Neural cell (in vitro differentiated cells): ENCODE data around the gene BPIFB1. TPM values are rescaled to one million over a fixed set of nuclear protein-coding genes. Genes with fewer than 3 reads are reported as not detected.

Experiments used
- H2AFZ ChIP-seq: fragments of 200-600, 300-800 bp; sonication (generic), shearing (Covaris generic); 2 replicates; pipeline ENCODE4 v1.6.0; 2014; ENCODE audit warnings: low read depth, mild to moderate bottlenecking, antibody characterized with exemption, low read length, moderate library complexity
- H3F3A ChIP-seq: fragments of 200-600 bp; shearing (Covaris generic); 2 replicates; pipeline ENCODE4 v1.6.1; 2016; ENCODE audit warnings: mild to moderate bottlenecking, moderate library complexity, mixed read lengths, antibody characterized with exemption, low read length; ENCODE audit not compliant: insufficient read depth, poor library complexity, severe bottlenecking
- H3K27ac ChIP-seq: fragments of 200-600, 300-800 bp; sonication (generic), shearing (Covaris generic); 2 replicates; pipeline ENCODE4 v1.5.1; 2014; ENCODE audit warnings: mild to moderate bottlenecking, low read length, moderate library complexity
- H3K27me3 ChIP-seq: fragments of 300-800, 200-600 bp; sonication (generic), shearing (Covaris generic); 2 replicates; pipeline ENCODE4 v1.6.0; 2014; ENCODE audit warnings: mild to moderate bottlenecking, low read depth, low read length, moderate library complexity; ENCODE audit not compliant: insufficient read depth
- H3K36me3 ChIP-seq: fragments of 300-800, 200-600 bp; sonication (generic), shearing (Covaris generic); 2 replicates; pipeline ENCODE4 v1.5.1; 2014; ENCODE audit warnings: mild to moderate bottlenecking, antibody characterized with exemption, low read length, moderate library complexity; ENCODE audit not compliant: insufficient read depth
- H3K4me2 ChIP-seq: fragments of 300-800, 200-600 bp; sonication (generic), shearing (Covaris generic); 2 replicates; pipeline ENCODE4 v1.6.0; 2014; ENCODE audit warnings: mild to moderate bottlenecking, low read length
- H3K4me3 ChIP-seq: fragments of 300-800, 200-600 bp; sonication (generic), shearing (Covaris generic); 2 replicates; pipeline ENCODE4 v1.5.1; 2014; ENCODE audit warnings: mild to moderate bottlenecking, low read length, moderate library complexity
- H3K79me2 ChIP-seq: fragments of 200-600 bp; shearing (Covaris generic); replicated peaks from 2 replicates; pipeline ENCODE4 v1.6.0; 2014; ENCODE audit warnings: mild to moderate bottlenecking, low read length, moderate library complexity; ENCODE audit not compliant: insufficient read depth
- H3K9ac ChIP-seq: fragments of 300-800, 200-600 bp; sonication (generic), shearing (Covaris generic); 2 replicates; pipeline ENCODE4 v1.6.1; 2016; ENCODE audit warnings: mild to moderate bottlenecking, low read length, mixed read lengths
- H3K9me2 ChIP-seq: fragments of 200-600 bp; shearing (Covaris generic); 2 replicates; pipeline ENCODE4 v1.6.1; 2016; ENCODE audit warnings: mild to moderate bottlenecking, low read length, mixed read lengths; ENCODE audit not compliant: insufficient read depth
- H3K9me3 ChIP-seq: fragments of 200-600, 300-800 bp; sonication (generic), shearing (Covaris generic); 2 replicates; pipeline ENCODE4 v1.6.1; 2016; ENCODE audit warnings: mild to moderate bottlenecking, mixed run types, low read length, moderate library complexity, mixed read lengths
- H4K20me1 ChIP-seq: fragments of 200-600 bp; shearing (Covaris generic); 2 replicates; pipeline ENCODE4 v1.6.1; 2016; ENCODE audit warnings: mild to moderate bottlenecking, mixed run types; ENCODE audit not compliant: insufficient read depth
- CTCF ChIP-seq: fragments of 450-650 bp; IDR thresholded peaks from 2 replicates; pipeline ENCODE4 v1.5.1; 2014; ENCODE audit warnings: antibody characterized with exemption, mild to moderate bottlenecking, moderate library complexity; ENCODE audit not compliant: poor library complexity, severe bottlenecking
- EP300 ChIP-seq: fragments of 450-650 bp; conservative IDR thresholded peaks from 2 replicates; pipeline ENCODE4 v1.6.1; 2014; ENCODE audit warnings: antibody characterized with exemption, mild to moderate bottlenecking, moderate library complexity; ENCODE audit not compliant: poor library complexity, severe bottlenecking
- EZH2 ChIP-seq: fragments of 200-600, 300-800 bp; shearing (Covaris generic), sonication (generic); IDR thresholded peaks from 2 replicates; pipeline ENCODE4 v1.6.1; 2014; ENCODE audit warnings: antibody characterized with exemption, low read length, borderline replicate concordance, mild to moderate bottlenecking; ENCODE audit not compliant: insufficient read depth, poor library complexity, severe bottlenecking
- MXI1 ChIP-seq: fragments of 450-650 bp; conservative IDR thresholded peaks from 2 replicates; pipeline ENCODE4 v1.6.1; 2014; ENCODE audit warnings: antibody characterized with exemption, mild to moderate bottlenecking; ENCODE audit not compliant: poor library complexity, severe bottlenecking
- POLR2AphosphoS5 ChIP-seq: IDR thresholded peaks from 2 replicates; pipeline ENCODE4 v1.6.1; 2012
- RAD21 ChIP-seq: fragments of 450-650 bp; conservative IDR thresholded peaks from 2 replicates; pipeline ENCODE4 v1.6.1; 2014; ENCODE audit warnings: antibody characterized with exemption, mild to moderate bottlenecking, moderate library complexity
- REST ChIP-seq: IDR thresholded peaks from 2 replicates; pipeline ENCODE4 v1.6.1; 2012; ENCODE audit warnings: borderline replicate concordance
- SMC3 ChIP-seq: fragments of 450-650 bp; conservative IDR thresholded peaks from 2 replicates; pipeline ENCODE4 v1.6.1; 2014; ENCODE audit warnings: antibody characterized with exemption, mild to moderate bottlenecking, moderate library complexity; ENCODE audit not compliant: poor library complexity
- TAF1 ChIP-seq: IDR thresholded peaks from 2 replicates; pipeline ENCODE4 v1.6.1; 2012; ENCODE audit warnings: low read depth
- polyA plus RNA-seq: library from polyadenylated mRNA; depleted of rRNA; stranded (reverse); fragments of >200 nt; gene quantifications from 2 replicates; pipeline ENCODE4 v1.2.3, GENCODE V29; 2014

Gene BPIFB1
- polyA plus RNA-seq, 1 donor from 2014 or later: not detected

- H3K27ac ChIP-seq: no peak overlapping the region
- H3K27me3 ChIP-seq: no peaks in the 10 kb centered on the region
- no peaks in the 10 kb centered on the region for H3K9me3 ChIP-seq
- no peaks in the 10 kb centered on the region for H3F3A ChIP-seq
- H3K9ac ChIP-seq: no peak overlapping the region
- H3K79me2 ChIP-seq: no peaks in the 10 kb centered on the region
- no peaks in the 10 kb centered on the region for H3K36me3 ChIP-seq
- no peak overlapping the region for H3K4me2 ChIP-seq
- TF ChIP-seq RAD21: no peak
- TF ChIP-seq TAF1: no peak
- TF ChIP-seq MXI1: no peak
- no peak for TF ChIP-seq EP300
- no peak for TF ChIP-seq CTCF
- no peak for TF ChIP-seq POLR2AphosphoS5
- no peak for TF ChIP-seq EZH2
- no peak for TF ChIP-seq REST
- no peak for TF ChIP-seq SMC3
- no peak overlapping the region for H2AFZ ChIP-seq
- H3K9me2 ChIP-seq: no peaks in the 10 kb centered on the region
- H3K4me3 ChIP-seq: no peak overlapping the region
- no peaks in the 10 kb centered on the region for H4K20me1 ChIP-seq
Measured at GRCh38 chr20:33263784-33264183, 19.2 kb upstream of the BPIFB1 start.

- TF ChIP-seq EZH2 (no peak), CTCF (no peak), POLR2AphosphoS5 (no peak)
- no peak overlapping the region for H3K4me3 ChIP-seq
- no peaks in the 10 kb centered on the region for H3K79me2 ChIP-seq
- no peaks in the 10 kb centered on the region for H3K9me2 ChIP-seq
- no peaks in the 10 kb centered on the region for H3K36me3 ChIP-seq
- H2AFZ ChIP-seq: no peak overlapping the region
- H3K27me3 ChIP-seq: no peaks in the 10 kb centered on the region
- no peak overlapping the region for H3K9ac ChIP-seq
- no peak overlapping the region for H3K27ac ChIP-seq
- H4K20me1 ChIP-seq: no peaks in the 10 kb centered on the region
- H3K4me2 ChIP-seq: no peak overlapping the region
- no peaks in the 10 kb centered on the region for H3K9me3 ChIP-seq
- H3F3A ChIP-seq: no peaks in the 10 kb centered on the region
Measured at GRCh38 chr20:33267701-33268100, 15.3 kb upstream of the BPIFB1 start.
